ENCODE data around the gene SIKE1. TPM values are rescaled to one million over a fixed set of nuclear protein-coding genes. Genes with fewer than 3 reads are reported as not detected.

The SIKE1 gene
- total RNA-seq, 2 donors from 2014 or later = 55.7 to 64.7 TPM

- H3K27me3 Mint-ChIP-seq (ENCODE audit: low read depth) = no peaks in the 10 kb centered on the region
- H3K9me3 Mint-ChIP-seq = no peaks in the 10 kb centered on the region
- peaks cover 99% of the 10 kb centered on the region for H3K4me1 Mint-ChIP-seq (ENCODE audit: low read depth)
- peak overlapping the region in 1 of 2 donors; percentile 0 for H3K4me3 Mint-ChIP-seq
- H3K27ac Mint-ChIP-seq = peak overlapping the region; percentile 39
- no peak for DNase-seq
- no peak for ATAC-seq (replicated peaks in 1 of 2)
- H3K36me3 Mint-ChIP-seq (ENCODE audit: insufficient read depth in 2 of 2) = peaks cover 8 to 23% of the 10 kb centered on the region in 2 donors
Observed at GRCh38 chr1:114749835-114750234, 30.6 kb downstream of the SIKE1 start.

GRCh38 chr1:114746450-114747121 is 33.9 kb downstream of the SIKE1 start:
- no peaks in the 10 kb centered on the region for H3K9me3 Mint-ChIP-seq
- peaks cover 8 to 41% of the 10 kb centered on the region in 2 donors for H3K36me3 Mint-ChIP-seq (ENCODE audit: insufficient read depth in 2 of 2)
- peak overlapping the region in 1 of 2 donors; percentile 54 for H3K4me3 Mint-ChIP-seq
- peak; percentile 71 to 86 for ATAC-seq (replicated peaks in 1 of 2)
- DNase-seq = peak; percentile 21 to 34
- peak overlapping the region; percentile 92 for H3K27ac Mint-ChIP-seq
- H3K4me1 Mint-ChIP-seq (ENCODE audit: low read depth) = peaks cover 98% of the 10 kb centered on the region
- no peaks in the 10 kb centered on the region for H3K27me3 Mint-ChIP-seq (ENCODE audit: low read depth)

- Mint-ChIP-seq H3K9me3 (no peaks in the 10 kb centered on the region), H3K27me3 (ENCODE audit: low read depth) (no peaks in the 10 kb centered on the region), H3K36me3 (ENCODE audit: insufficient read depth in 2 of 2) (peaks cover 10 to 45% of the 10 kb centered on the region in 2 donors), H3K27ac (peak overlapping the region; percentile 86), H3K4me3 (peak overlapping the region in 1 of 2 donors; percentile 54), H3K4me1 (ENCODE audit: low read depth) (peaks cover 92% of the 10 kb centered on the region)
- DNase-seq (peak in 1 of 2 donors; percentile 26), ATAC-seq (replicated peaks in 1 of 2) (peak; percentile 84)
Observed at GRCh38 chr1:114745291-114745690, 35.2 kb downstream of the SIKE1 start.

GRCh38 chr1:114741963-114742746 is 38.3 kb downstream of the SIKE1 start:
- ATAC-seq (replicated peaks in 1 of 2) (no peak), DNase-seq (no peak)
- no peak overlapping the region for H3K4me3 Mint-ChIP-seq
- H3K27me3 Mint-ChIP-seq (ENCODE audit: low read depth) = no peaks in the 10 kb centered on the region
- peaks cover 61% of the 10 kb centered on the region for H3K4me1 Mint-ChIP-seq (ENCODE audit: low read depth)
- no peak overlapping the region for H3K27ac Mint-ChIP-seq
- peaks cover 4 to 38% of the 10 kb centered on the region in 2 donors for H3K36me3 Mint-ChIP-seq (ENCODE audit: insufficient read depth in 2 of 2)
- no peaks in the 10 kb centered on the region for H3K9me3 Mint-ChIP-seq

- Mint-ChIP-seq H3K27ac (no peak overlapping the region), H3K9me3 (no peaks in the 10 kb centered on the region), H3K36me3 (ENCODE audit: insufficient read depth in 2 of 2) (peaks cover 12 to 42% of the 10 kb centered on the region in 2 donors), H3K4me3 (no peak overlapping the region), H3K4me1 (ENCODE audit: low read depth) (peaks cover 49% of the 10 kb centered on the region), H3K27me3 (ENCODE audit: low read depth) (no peaks in the 10 kb centered on the region)
- ATAC-seq (replicated peaks in 1 of 2) = no peak
- no peak for DNase-seq
Observed at GRCh38 chr1:114740331-114740730, 40.2 kb downstream of the SIKE1 start.

- H3K27ac Mint-ChIP-seq = peak overlapping the region; percentile 35
- H3K4me1 Mint-ChIP-seq (ENCODE audit: low read depth) = peaks cover 21% of the 10 kb centered on the region
- H3K36me3 Mint-ChIP-seq (ENCODE audit: insufficient read depth in 2 of 2) = peaks cover 12 to 36% of the 10 kb centered on the region in 2 donors
- H3K4me3 Mint-ChIP-seq = no peak overlapping the region
- no peaks in the 10 kb centered on the region for H3K27me3 Mint-ChIP-seq (ENCODE audit: low read depth)
- DNase-seq (no peak), ATAC-seq (replicated peaks in 1 of 2) (no peak)
- H3K9me3 Mint-ChIP-seq = no peaks in the 10 kb centered on the region
Observed at GRCh38 chr1:114737314-114737849, 43.1 kb downstream of the SIKE1 start.

DNA sequence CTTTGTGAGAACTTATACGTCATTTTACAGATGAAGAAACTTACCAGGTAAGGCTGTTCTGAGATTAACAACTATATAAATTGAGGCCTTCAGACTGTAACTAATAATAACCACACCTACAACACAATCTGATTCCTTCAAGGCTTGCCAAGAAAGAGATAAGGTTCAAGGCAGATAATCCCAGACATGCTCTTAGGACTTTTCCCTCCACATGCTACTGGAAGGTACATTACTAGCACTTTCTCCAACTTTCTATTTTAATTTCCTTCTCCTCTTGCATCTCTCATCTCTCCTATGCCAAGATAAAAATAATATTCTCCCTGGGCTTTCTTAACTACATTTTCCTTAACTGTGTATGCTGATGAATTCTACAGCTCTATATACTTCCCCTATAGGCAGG is 45.0 kb downstream of the SIKE1 start:
- Mint-ChIP-seq H3K4me1 (ENCODE audit: low read depth) (peaks cover 6% of the 10 kb centered on the region), H3K9me3 (no peaks in the 10 kb centered on the region), H3K36me3 (ENCODE audit: insufficient read depth in 2 of 2) (peaks cover 11 to 39% of the 10 kb centered on the region in 2 donors)

GRCh38 chr1:114729782-114730181 is 50.7 kb downstream of the SIKE1 start:
- ATAC-seq (replicated peaks in 1 of 2) = no peak
- Mint-ChIP-seq H3K4me3 (no peak overlapping the region), H3K27ac (peak overlapping the region; percentile 73), H3K27me3 (ENCODE audit: low read depth) (no peaks in the 10 kb centered on the region), H3K36me3 (ENCODE audit: insufficient read depth in 2 of 2) (peaks cover 6 to 47% of the 10 kb centered on the region in 2 donors), H3K9me3 (no peaks in the 10 kb centered on the region), H3K4me1 (ENCODE audit: low read depth) (no peaks in the 10 kb centered on the region)
- DNase-seq = no peak

More for the DNA sequence above, 45.0 kb downstream of the SIKE1 start:
- Mint-ChIP-seq H3K27me3 (ENCODE audit: low read depth) (no peaks in the 10 kb centered on the region), H3K4me3 (no peak overlapping the region), H3K27ac (peak overlapping the region; percentile 5)
- no peak for DNase-seq
- no peak for ATAC-seq (replicated peaks in 1 of 2)

DNA sequence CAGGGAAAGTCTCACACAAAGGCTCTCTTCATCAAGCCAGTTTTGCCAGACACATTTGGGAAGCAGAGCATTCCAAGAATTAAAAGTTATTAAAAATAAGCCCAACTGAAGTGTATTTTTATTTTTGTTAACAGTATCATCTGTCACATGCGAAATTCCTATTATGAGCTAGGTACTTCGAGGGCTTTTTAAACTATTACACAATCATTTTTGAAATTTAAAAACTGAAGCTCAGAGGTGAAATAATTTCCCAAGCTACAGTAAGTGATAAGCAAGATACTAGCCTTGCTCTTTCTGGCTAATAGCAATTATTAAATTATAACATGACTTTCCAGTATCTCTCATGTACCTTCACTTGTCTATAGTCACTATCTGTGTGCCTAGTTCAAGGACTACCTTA is 51.9 kb downstream of the SIKE1 start:
- H3K36me3 Mint-ChIP-seq (ENCODE audit: insufficient read depth in 2 of 2) = peaks cover 8 to 47% of the 10 kb centered on the region in 2 donors
- ATAC-seq (replicated peaks in 1 of 2) = no peak
- H3K27me3 Mint-ChIP-seq (ENCODE audit: low read depth) = no peaks in the 10 kb centered on the region
- no peaks in the 10 kb centered on the region for H3K4me1 Mint-ChIP-seq (ENCODE audit: low read depth)
- H3K27ac Mint-ChIP-seq = peak overlapping the region; percentile 86
- no peak overlapping the region for H3K4me3 Mint-ChIP-seq
- H3K9me3 Mint-ChIP-seq = no peaks in the 10 kb centered on the region
- no peak for DNase-seq

DNA sequence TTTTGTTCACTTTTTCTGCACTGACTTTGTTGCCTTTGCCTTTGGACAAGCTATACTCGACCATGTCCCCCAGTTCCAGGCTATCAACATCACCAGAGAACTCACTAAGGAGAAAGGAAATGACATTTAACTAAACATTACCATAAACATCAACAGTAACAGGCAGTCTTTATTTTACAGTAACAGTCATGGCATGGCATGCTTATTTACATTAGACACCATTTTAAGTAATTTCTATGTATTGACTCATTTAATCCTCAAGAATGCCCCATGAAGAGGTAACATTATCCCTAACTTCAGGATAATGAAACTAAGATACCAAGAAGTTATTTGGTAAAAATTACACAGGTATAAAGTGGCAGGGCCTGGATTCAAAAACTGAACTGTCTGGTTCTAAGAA is 55.3 kb downstream of the SIKE1 start:
- no peaks in the 10 kb centered on the region for H3K4me1 Mint-ChIP-seq (ENCODE audit: low read depth)

DNA sequence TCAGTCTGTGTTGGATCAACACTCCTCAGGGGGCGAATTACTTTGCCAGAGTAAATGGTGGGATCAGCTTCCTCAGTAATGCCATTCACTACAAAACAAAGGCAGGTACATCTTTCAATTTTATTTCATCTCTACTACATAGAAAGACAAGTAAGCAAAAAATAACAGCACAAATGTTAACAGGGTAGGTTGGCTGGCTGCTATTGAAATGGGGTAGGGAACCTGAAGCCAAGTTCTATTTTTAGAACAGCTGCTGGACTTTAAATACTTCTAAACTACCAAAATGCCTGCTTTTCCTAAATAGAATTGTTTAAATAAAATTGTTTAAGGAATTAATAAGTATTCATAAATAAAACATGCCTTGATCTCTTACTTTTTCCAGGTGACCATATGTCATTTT is 56.6 kb downstream of the SIKE1 start:
- H3K9me3 Mint-ChIP-seq = no peaks in the 10 kb centered on the region
- H3K27ac Mint-ChIP-seq = peak overlapping the region; percentile 91
- H3K4me3 Mint-ChIP-seq = no peak overlapping the region
- H3K27me3 Mint-ChIP-seq (ENCODE audit: low read depth) = no peaks in the 10 kb centered on the region
- no peak for ATAC-seq (replicated peaks in 1 of 2)
- peaks cover 7 to 42% of the 10 kb centered on the region in 2 donors for H3K36me3 Mint-ChIP-seq (ENCODE audit: insufficient read depth in 2 of 2)
- no peak for DNase-seq
- H3K4me1 Mint-ChIP-seq (ENCODE audit: low read depth) = peaks cover 9% of the 10 kb centered on the region

More for the DNA sequence above, 55.3 kb downstream of the SIKE1 start:
- H3K36me3 Mint-ChIP-seq (ENCODE audit: insufficient read depth in 2 of 2) = peaks cover 9 to 53% of the 10 kb centered on the region in 2 donors
- ATAC-seq (replicated peaks in 1 of 2) (no peak), DNase-seq (no peak)
- no peak overlapping the region for H3K4me3 Mint-ChIP-seq
- H3K27ac Mint-ChIP-seq = peak overlapping the region; percentile 61
- no peaks in the 10 kb centered on the region for H3K27me3 Mint-ChIP-seq (ENCODE audit: low read depth)
- H3K9me3 Mint-ChIP-seq = no peaks in the 10 kb centered on the region

DNA sequence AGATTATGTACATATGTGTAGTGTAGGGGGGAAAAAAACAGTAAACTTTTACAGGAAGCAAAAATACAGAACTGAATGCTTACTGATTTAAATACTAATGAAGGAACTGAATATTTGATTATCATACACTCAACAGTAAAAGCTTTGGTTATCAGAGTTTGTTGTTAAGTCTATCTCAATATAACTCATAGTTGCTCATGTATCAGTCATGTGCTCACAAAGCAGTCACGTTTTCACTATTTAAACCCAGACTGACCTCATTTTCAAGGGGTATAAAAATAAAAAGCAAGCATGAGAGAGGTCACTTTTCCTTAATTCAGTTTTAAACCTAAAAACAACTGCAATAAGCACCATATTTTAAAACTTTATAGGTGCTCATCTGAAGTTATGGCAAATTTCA is 57.0 kb downstream of the SIKE1 start:
- Mint-ChIP-seq H3K9me3 (no peaks in the 10 kb centered on the region), H3K4me3 (no peak overlapping the region), H3K4me1 (ENCODE audit: low read depth) (peaks cover 13% of the 10 kb centered on the region), H3K27ac (peak overlapping the region; percentile 91), H3K27me3 (ENCODE audit: low read depth) (no peaks in the 10 kb centered on the region), H3K36me3 (ENCODE audit: insufficient read depth in 2 of 2) (peaks cover 11 to 41% of the 10 kb centered on the region in 2 donors)
- DNase-seq (no peak), ATAC-seq (replicated peaks in 1 of 2) (no peak)

GRCh38 chr1:114720492-114720891 is 60.0 kb downstream of the SIKE1 start:
- no peaks in the 10 kb centered on the region for H3K27me3 Mint-ChIP-seq (ENCODE audit: low read depth)
- ATAC-seq (replicated peaks in 1 of 2) (no peak), DNase-seq (no peak)
- H3K4me3 Mint-ChIP-seq = no peak overlapping the region
- peaks cover 14 to 40% of the 10 kb centered on the region in 2 donors for H3K36me3 Mint-ChIP-seq (ENCODE audit: insufficient read depth in 2 of 2)
- H3K27ac Mint-ChIP-seq = peak overlapping the region; percentile 77
- peaks cover 29% of the 10 kb centered on the region for H3K4me1 Mint-ChIP-seq (ENCODE audit: low read depth)
- no peaks in the 10 kb centered on the region for H3K9me3 Mint-ChIP-seq
